Muscle of leg (tissue), 11 donors: Measurements from ENCODE around the gene USP48. TPM values are rescaled to one million over a fixed set of nuclear protein-coding genes. Genes with fewer than 3 reads are reported as not detected.

Source experiments
- DNase-seq: peaks from one replicate; pipeline ENCODE4 v3.0.0; 2013
- H3K27ac ChIP-seq: one replicate; pipeline ENCODE4 v1.5.1; 2013; ENCODE audit warnings: mild to moderate bottlenecking, low read length, control low read depth
- H3K27me3 ChIP-seq: one replicate; pipeline ENCODE4 v1.6.1; 2013; ENCODE audit warnings: low read length; ENCODE audit not compliant: control insufficient read depth, insufficient read depth
- H3K36me3 ChIP-seq: one replicate; pipeline ENCODE4 v1.6.1; 2013; ENCODE audit warnings: low read length; ENCODE audit not compliant: control insufficient read depth, insufficient read depth
- H3K4me1 ChIP-seq: one replicate; pipeline ENCODE4 v1.6.1; 2013; ENCODE audit warnings: low read length; ENCODE audit not compliant: control insufficient read depth, insufficient read depth
- H3K4me3 ChIP-seq: one replicate; pipeline ENCODE4 v1.5.1; 2013; ENCODE audit warnings: low read length, control low read depth
- H3K9me3 ChIP-seq: replicated peaks from 2 replicates; pipeline ENCODE4 v1.6.1; 2013; ENCODE audit warnings: low read depth, low read length; ENCODE audit not compliant: control insufficient read depth
- WGBS: methylation state at CpG from one replicate; pipeline ENCODE4 v1.1.5; 2013; ENCODE audit warnings: missing lambda C conversion rate; ENCODE audit not compliant: insufficient coverage; 5-methylcytosine and 5-hydroxymethylcytosine counted together
- polyA plus RNA-seq, 8 donors: library from polyadenylated mRNA; unstranded; fragments of 120-200 nt; gene quantifications; one replicate each; pipeline versions ENCODE4 v1.2.1 to v1.2.3, GENCODE V29; 2013; ENCODE audit warnings: inconsistent platforms in 1 of 8, low replicate concordance in 1 of 8; ENCODE audit not compliant: insufficient read length in 8 of 8, insufficient read depth in 1 of 8
- total RNA-seq: library from RNA; stranded (reverse); fragments of 120-200 nt; gene quantifications from one replicate; pipeline ENCODE4 v1.2.4, GENCODE V29; 2013

USP48 gene
- total and polyA plus RNA-seq, 9 donors, result 29.3 to 56.6 (median 43.3) TPM

- H3K4me3 ChIP-seq, result no peak overlapping the region
- H3K27ac ChIP-seq, result no peak overlapping the region
- WGBS, result 57% methylated on average over 1 of the region's 2 CpGs
- DNase-seq, result no peak
- H3K4me1 ChIP-seq, result peaks cover 11% of the 10 kb centered on the region
- no peaks in the 10 kb centered on the region for H3K9me3 ChIP-seq
- no peaks in the 10 kb centered on the region for H3K36me3 ChIP-seq
- H3K27me3 ChIP-seq, result peaks cover 8% of the 10 kb centered on the region
These were observed 141.9 kb downstream of the USP48 start for GRCh38 chr1:21641076-21641475.

- 100% methylated on average over 1 of the region's 6 CpGs for WGBS
- no peak overlapping the region for H3K27ac ChIP-seq
- H3K27me3 ChIP-seq, result peaks cover 8% of the 10 kb centered on the region
- H3K9me3 ChIP-seq, result no peaks in the 10 kb centered on the region
- H3K36me3 ChIP-seq, result no peaks in the 10 kb centered on the region
- peaks cover 11% of the 10 kb centered on the region for H3K4me1 ChIP-seq
- DNase-seq, result no peak
- no peak overlapping the region for H3K4me3 ChIP-seq
These were observed 142.3 kb downstream of the USP48 start for GRCh38 chr1:21640653-21641052.

GRCh38 chr1:21639594-21640041 is 143.3 kb downstream of the USP48 start:
- H3K27ac ChIP-seq, result no peak overlapping the region
- peaks cover 11% of the 10 kb centered on the region for H3K27me3 ChIP-seq
- DNase-seq, result no peak
- no peak overlapping the region for H3K4me3 ChIP-seq
- H3K36me3 ChIP-seq, result no peaks in the 10 kb centered on the region
- peaks cover 11% of the 10 kb centered on the region for H3K4me1 ChIP-seq
- WGBS, result 18% methylated on average over 18 of the region's 24 CpGs
- H3K9me3 ChIP-seq, result no peaks in the 10 kb centered on the region

GRCh38 chr1:21638531-21639341 is 144.2 kb downstream of the USP48 start:
- Histone ChIP-seq H3K27ac (no peak overlapping the region), H3K27me3 (peaks cover 11% of the 10 kb centered on the region), H3K4me1 (peaks cover 11% of the 10 kb centered on the region), H3K4me3 (no peak overlapping the region), H3K36me3 (no peaks in the 10 kb centered on the region), H3K9me3 (no peaks in the 10 kb centered on the region)
- peak; percentile 43 for DNase-seq
- 41% methylated on average over 7 of the region's 10 CpGs for WGBS

GRCh38 chr1:21637514-21637913 is 145.4 kb downstream of the USP48 start:
- no peak for DNase-seq
- Histone ChIP-seq H3K4me1 (peaks cover 11% of the 10 kb centered on the region), H3K9me3 (no peaks in the 10 kb centered on the region), H3K36me3 (no peaks in the 10 kb centered on the region), H3K4me3 (no peak overlapping the region), H3K27ac (no peak overlapping the region), H3K27me3 (peaks cover 11% of the 10 kb centered on the region)
- no CpG with 5 or more reads among the region's 6 CpGs for WGBS

- no CpG with 5 or more reads among the region's 2 CpGs for WGBS
- Histone ChIP-seq H3K27ac (no peak overlapping the region), H3K4me3 (no peak overlapping the region), H3K9me3 (no peaks in the 10 kb centered on the region), H3K36me3 (no peaks in the 10 kb centered on the region), H3K27me3 (peaks cover 11% of the 10 kb centered on the region), H3K4me1 (peaks cover 18% of the 10 kb centered on the region)
- no peak for DNase-seq
These were observed 146.9 kb downstream of the USP48 start for GRCh38 chr1:21636029-21636428.

- peaks cover 13% of the 10 kb centered on the region for H3K27me3 ChIP-seq
- H3K4me1 ChIP-seq, result peaks cover 27% of the 10 kb centered on the region
- H3K36me3 ChIP-seq, result no peaks in the 10 kb centered on the region
- no peak overlapping the region for H3K27ac ChIP-seq
- DNase-seq, result no peak
- H3K9me3 ChIP-seq, result no peaks in the 10 kb centered on the region
- H3K4me3 ChIP-seq, result no peak overlapping the region
- WGBS, result 69% methylated on average over 6 of the region's 12 CpGs
These were observed 148.0 kb downstream of the USP48 start for GRCh38 chr1:21634806-21635535.

GRCh38 chr1:21633992-21634805 is 148.8 kb downstream of the USP48 start:
- Histone ChIP-seq H3K27me3 (peaks cover 10% of the 10 kb centered on the region), H3K9me3 (no peaks in the 10 kb centered on the region), H3K4me1 (peaks cover 23% of the 10 kb centered on the region), H3K36me3 (no peaks in the 10 kb centered on the region), H3K27ac (no peak overlapping the region), H3K4me3 (no peak overlapping the region)
- DNase-seq, result no peak
- WGBS, result 80% methylated on average over 9 of the region's 18 CpGs

- Histone ChIP-seq H3K4me3 (no peak overlapping the region), H3K36me3 (no peaks in the 10 kb centered on the region), H3K27ac (no peak overlapping the region), H3K9me3 (no peaks in the 10 kb centered on the region), H3K27me3 (peaks cover 8% of the 10 kb centered on the region), H3K4me1 (peaks cover 16% of the 10 kb centered on the region)
- WGBS, result 74% methylated on average over 4 of the region's 7 CpGs
- DNase-seq, result no peak
These were observed 149.7 kb downstream of the USP48 start for GRCh38 chr1:21633141-21633755.
